ENCODE measurements around the gene CLEC2D.
"Not testable (repeated sequence)": the region's sequence is repeated elsewhere in the genome, so short reads cannot be mapped to it uniquely, and the experiment has no call there.

DNA sequence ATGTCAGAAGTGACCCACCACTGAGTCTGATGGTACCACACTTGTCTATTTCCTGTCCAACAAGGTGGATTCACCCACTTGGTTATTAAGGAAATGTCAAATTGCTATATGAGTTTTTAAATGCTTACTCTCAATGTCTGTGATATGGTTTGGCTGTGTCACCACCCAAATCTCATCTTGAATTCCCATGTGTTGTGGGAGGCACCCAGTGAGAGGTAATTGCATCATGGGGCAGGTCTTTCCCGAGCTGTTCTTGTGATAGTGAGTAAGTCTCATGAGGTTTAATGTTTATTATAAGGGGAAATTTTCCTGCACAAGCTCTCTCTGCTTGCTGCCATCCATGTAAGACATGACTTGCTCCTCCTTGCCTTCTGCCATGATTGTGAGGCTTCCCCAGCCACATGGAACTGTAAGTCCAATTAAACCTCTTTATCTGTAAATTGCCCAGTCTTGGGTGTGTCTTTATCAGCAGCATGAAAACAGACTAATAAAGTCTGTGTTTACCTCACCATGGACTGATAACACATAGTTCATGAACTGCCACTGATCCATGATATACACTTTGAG is 24.4 kb upstream of the CLEC2D start:
- TF ChIP-seq CTCF, POLR2A (IDR thresholded peaks at IDR 0.05): not testable (repeated sequence)

All from adrenal gland (tissue), 5 donors.